GM10847 (cell line): ENCODE measurements around the gene KRTAP12-4.

Source experiments
- POLR2A ChIP-seq: IDR thresholded peaks from 2 replicates; pipeline ENCODE4 v1.6.1; 2011; ENCODE audit not compliant: insufficient read length; ENCODE audit errors: extremely low read depth

The KRTAP12-4 gene

DNA sequence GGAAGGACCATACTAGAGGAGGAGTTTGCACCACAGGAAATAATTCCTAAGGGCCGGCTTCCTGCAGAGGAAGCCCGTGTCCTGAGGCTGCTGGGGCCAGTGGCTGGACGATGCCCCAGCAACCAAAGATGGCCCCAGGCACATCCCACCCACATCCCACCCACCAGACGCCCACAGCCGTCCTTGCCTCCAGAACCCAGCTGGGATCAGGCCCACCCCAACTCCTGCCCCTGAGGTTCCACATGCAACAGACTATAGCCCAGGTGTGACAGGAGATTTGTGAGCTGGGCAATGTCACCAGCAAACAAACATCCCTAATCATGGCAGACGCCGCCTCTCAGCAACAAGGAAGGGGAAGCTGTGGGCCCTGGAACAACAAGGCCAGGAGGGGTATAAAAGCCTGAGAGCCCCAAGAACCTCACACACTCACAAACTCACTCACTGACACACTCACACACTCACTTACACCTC, 27.8 kb downstream of the KRTAP12-4 start, which contains the start of gene KRTAP10-9:
KRTAP10-9 (plus strand) TSS at position 421 of the 471 bp plus-strand sequence. CDS start 79 bp downstream, outside the sequence.
- TF ChIP-seq POLR2A, result no peak

DNA sequence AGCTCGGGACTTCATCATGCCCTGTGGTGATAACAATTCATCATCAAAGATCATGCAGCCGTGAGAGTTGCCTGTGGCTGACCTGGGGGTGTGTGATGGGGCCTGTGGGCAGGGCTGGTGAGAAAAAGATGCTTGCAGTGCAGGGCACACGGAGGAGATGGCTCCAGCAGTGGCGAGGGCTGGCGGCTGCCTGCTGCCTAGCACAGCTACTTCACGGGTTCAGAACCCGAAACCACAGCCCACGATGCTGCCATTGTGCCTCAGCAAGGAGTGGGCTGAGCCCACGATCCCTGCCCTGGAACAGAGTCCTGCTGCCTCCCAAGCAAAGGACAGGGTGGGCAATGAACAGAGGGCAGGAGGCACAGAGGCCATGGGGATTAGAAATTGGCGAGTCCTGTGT, 28.2 kb downstream of the KRTAP12-4 start:
- no peak for TF ChIP-seq POLR2A

DNA sequence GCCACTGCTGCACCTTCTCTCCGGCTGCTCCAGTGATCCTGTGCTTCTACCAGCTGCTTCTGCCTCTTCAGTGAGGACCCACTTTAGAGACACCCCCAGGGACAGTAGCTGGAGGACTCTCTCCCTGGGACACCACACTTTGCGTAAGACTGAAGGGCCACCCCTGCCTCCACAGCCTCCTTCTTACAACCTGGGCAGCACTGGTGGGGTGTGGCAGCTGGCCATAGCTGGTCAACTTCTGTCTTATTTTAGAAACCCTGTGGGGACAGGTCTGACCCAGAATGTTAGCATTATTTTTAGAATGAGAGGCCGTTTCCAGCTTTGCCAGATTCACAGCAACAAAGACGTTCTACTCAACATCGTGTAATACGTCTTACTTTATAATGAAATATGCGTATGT, 28.7 kb downstream of the KRTAP12-4 start:
- no peak for TF ChIP-seq POLR2A

DNA sequence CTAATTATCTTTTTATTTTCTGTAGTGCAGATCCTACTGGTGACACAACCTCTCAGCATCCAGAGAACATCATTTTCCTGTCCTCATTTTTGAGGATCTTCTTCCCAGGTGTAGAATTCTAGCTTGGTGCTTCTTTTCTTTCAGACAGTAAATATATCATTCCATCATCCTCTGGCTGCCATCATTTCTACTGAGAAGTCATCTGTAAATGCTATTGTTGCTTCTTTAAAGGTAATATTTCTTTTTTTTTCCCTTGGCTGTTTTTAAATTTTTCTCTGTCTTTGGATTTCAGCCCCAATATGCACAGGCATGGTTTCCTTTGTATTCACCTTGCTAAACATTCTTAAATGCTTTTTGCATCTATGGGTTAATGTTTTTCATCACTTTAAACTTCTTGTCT, 30.9 kb downstream of the KRTAP12-4 start:
- TF ChIP-seq POLR2A, result no peak

DNA sequence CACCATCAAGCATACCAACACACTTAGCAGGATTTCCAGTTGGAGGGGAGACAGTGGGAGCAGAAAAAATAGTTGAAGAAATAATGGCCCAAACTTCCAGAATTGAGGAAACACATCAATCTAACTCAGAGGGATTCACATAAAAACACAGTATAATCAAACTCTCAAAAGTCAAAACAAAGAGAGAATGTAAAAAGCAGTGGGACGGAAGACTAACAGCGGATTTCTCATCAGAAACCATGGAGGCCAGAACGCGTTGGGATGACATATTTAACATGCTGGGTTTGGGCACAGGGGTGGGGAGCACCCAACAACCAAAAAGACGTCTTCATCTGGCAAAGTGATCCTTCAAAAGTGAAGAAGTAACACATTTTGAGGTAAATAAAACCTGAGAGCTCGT, 34.6 kb downstream of the KRTAP12-4 start:
- TF ChIP-seq POLR2A, result no peak

DNA sequence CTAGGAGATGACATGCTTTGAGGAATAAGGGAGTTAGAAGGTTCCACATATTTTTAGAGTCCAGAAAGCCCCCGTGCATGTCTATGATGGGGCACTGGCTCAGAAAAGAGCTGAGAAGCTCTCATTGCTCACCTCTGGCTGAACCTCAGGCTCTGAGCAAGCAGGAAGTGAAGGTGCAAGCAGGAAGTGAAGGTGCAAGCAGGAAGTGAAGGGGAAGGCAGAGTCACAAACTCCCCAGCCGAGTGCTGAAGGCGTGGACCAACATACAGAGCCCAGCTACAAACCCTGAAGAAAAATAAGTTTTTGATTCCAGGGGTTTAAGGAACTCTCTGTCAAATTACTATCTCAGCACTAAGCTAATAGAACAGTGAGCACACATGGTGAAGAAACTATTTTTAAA, 35.5 kb downstream of the KRTAP12-4 start:
- no peak for TF ChIP-seq POLR2A

DNA sequence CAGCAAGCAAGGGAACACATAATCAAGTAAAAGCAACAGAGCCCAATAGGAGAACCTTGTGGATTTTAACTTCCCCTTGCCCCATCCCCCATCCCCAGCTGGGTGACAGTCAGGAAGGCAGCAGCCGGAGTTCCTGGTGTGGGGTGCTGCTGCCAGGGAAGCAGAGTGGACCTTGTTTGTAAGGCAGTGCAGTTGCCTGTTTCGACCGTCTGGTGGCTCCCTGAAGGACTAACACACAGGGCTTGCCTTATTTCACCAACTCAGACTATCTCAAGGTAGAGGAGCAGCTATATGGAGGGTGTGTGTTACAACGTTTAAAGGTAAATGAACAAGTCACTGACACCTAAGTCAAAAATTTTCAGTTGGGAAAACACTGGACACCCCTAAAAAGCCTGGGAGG, 36.0 kb downstream of the KRTAP12-4 start:
- no peak for TF ChIP-seq POLR2A

DNA sequence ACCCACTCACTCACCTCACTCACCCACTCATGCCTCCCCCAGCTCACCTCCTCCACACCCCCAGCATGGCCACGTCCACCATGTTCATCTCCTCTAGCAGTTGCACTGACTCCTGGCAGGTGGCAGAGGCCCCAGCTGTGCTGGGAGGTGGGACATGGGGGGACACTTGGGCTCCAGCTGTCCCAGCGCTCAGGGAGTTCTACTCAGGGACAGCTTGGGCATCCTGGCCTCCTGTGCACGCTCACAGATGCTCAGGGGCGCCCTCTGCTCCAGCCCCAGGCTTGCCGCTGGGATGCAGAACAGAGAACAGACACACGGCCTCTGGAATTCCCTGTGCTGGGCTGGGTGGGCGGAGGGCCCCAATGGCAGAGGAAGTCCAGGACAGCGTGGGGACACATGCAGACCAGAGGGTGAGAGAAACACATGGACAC, 37.4 kb downstream of the KRTAP12-4 start:
- no peak for TF ChIP-seq POLR2A

DNA sequence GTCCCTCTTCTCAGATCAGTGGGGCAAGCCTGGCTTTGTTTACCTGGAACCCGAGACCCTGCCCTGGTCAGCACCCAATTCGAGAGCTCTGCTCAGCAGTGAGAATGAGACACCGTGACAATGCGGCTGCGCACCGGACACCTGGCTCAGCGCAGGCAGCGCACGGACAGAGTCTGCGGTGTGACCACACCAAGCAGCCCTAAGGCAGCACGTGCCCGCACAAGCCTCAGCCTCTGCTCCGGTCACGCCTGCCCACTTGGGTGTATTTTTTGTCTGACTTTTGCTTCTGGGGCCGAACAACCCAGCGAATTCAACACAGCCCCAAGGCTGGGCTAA, 37.9 kb downstream of the KRTAP12-4 start:
- no peak for TF ChIP-seq POLR2A

DNA sequence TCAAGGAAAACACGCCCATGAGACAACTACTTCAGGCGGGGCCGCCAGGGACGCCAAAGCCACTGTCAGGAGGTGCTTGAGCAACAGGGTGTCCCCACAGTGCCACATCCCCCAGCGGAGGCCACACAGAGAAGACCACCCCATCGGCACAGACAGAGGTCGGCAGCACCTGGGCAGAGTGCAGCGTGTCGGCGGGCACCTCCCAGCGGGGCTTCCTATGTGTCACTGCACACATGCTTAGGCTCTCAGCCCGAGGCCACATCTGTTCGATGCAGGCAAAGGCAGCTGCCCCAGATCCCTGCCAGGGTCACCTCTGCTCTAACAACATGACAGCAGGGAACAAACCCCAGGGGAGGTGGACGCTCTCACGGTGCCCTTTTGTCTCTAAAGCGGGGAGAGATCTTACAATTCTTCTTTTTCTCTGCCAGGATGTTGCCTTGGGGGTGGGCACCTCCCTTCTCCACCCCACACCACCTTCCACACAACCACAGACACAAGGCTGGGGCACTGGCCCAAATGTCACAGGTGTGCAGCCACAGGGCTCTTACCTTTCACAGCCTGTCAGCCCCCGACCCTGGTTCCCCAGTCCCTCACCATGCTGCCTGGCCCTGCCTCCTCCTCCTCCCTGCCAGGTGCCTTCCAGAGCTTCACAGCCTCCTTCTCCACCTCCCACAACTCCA, 38.4 kb downstream of the KRTAP12-4 start:
- TF ChIP-seq POLR2A, result no peak

DNA sequence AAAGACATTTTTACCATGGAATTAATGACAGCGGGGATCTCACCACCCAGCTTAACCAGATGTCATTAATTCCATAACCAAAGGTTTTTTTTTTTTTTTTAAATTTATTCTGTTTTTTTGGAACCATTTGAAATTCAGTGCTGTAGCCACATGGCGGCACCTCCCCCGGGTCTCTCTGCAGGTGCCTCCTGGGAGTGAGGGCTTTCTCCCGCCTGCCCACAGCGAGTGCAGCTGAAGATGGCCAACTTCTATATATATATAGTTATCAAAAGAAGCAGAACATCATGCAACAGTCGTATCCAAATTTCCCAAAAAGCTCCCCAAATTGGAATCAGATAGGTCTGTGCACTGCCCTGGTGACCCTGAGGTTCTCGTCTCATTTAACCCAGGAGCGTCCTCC, 39.0 kb downstream of the KRTAP12-4 start:
- TF ChIP-seq POLR2A, result no peak

DNA sequence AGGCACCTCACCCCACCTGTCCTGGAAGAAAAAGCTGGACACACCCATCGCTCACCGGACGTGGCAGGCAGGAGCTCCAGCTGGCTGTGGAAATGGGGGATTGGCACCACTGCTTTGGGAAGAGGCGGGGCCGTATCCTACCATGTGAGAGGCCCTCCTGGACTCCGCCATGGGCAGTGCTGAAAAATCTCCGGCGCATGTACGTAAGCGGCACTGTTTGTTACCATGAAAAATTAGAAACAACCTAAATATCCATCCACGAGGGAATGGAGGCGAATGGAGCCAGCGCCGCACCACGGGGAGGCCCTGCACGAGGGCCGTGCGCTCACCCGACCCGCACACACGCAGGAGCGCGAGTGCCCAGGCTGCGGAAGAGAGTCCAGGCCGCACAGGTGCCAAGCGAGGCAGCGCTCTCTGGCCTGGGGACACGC, 39.5 kb downstream of the KRTAP12-4 start:
- TF ChIP-seq POLR2A, result no peak

DNA sequence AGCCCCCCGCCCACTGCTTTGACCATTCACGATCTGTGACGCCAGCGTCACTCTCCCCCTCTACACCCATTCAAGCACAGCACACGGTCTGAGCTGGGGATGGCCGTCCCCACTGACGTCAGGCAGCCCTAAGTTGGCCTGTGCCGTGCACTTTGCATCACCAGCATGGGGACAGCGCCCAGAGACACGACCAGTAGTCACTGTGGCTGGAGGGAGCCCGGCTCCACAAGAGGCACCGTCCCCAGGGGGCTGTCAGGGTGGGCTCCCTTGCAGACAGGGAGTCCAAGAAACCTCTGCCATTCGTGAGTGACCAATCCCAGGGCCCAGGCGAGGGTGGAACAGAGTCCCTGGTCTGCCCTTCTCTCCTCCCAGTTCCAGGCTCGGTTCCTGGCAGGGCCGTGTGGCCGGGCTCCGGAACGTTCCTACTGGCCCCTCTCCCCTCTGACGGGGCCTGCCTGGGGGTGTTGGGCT, 40.3 kb downstream of the KRTAP12-4 start:
- TF ChIP-seq POLR2A, result no peak

DNA sequence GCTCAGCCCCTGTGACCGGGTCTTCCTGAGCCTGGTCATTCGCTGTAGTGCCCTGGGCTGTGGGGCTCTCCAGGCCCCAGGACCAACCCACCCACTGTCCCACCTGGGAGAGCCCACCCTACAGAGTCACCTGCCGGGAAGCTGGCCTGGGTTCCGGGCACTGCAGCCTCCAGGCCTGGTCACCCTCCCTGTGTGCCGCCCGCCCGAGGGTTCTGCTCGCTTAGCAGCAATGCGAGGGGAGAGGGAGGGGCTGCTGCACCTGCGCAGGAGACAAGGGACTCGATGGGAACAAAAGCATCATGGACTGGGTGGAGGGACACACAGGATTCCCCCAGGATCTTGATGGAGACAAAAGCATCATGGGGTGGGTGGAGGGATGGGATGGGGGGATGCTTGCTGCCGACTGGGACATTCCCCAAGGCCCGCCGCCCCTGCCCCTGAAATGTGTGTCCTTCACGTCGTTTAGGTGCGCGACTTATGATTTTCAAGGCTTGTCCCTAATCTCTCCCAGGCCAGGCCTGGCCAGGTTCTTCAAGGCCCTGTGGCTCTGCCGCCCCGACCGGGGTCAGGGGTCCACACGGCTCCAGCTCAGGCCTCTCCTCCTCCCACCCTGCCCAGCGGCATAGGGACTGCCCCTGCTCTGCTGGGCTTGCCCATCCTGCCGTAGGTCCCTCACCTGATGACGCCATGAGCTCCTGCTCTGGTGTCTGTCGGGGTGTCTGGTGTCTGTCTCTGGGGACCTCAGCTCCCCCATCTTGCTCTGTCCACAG, 40.9 kb downstream of the KRTAP12-4 start:
- no peak for TF ChIP-seq POLR2A

DNA sequence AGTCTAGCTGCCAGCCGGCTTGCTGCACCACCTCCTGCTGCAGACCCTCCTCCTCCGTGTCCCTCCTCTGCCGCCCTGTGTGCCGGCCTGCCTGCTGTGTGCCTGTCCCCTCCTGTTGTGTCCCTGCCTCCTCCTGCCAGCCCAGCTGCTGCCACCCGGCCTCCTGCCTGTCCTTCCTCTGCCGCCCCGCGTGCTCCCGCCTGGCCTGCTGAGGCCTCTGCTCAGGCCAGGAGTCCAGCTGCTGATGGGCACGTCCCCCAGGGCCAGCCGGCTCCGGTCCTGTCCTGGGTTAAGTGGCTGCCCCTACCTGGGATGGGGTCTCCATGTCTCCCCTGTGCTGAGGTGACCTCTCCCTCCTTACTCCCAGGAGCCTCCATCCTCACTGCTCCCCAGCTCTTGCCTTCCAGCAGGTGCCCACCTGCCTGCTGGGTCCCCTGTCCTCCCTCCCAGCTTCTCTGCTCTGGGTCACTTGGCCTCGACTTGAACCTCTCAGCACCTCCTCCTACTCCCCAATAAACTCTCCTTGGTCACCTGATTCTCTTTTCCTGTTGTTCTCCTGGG, 41.7 kb downstream of the KRTAP12-4 start:
- no peak for TF ChIP-seq POLR2A

DNA sequence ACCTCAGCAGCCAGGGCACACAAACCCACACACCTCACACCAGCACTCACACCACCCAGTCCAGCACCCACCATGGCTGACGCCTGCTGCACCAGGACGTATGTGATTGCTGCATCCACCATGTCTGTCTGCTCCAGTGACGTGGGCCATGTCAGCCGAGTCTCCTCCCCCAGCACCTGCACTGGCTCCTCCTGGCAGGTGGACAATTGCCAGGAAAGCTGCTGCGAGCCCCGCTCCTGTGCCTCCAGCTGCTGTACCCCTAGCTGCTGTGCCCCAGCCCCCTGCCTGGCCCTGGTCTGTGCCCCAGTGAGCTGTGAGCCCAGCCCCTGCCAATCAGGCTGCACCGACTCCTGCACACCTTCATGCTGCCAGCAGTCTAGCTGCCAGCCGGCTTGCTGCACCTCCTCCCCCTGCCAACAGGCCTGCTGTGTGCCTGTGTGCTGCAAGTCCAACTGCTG, 42.4 kb downstream of the KRTAP12-4 start, which contains the start of gene KRTAP10-8:
KRTAP10-8 (plus strand) TSS at position 51 of the 458 bp plus-strand sequence; CDS start at position 73, 22 bp downstream.
- no peak for TF ChIP-seq POLR2A
